ENCODE data around the gene GPX3. TPM values are rescaled to one million over a fixed set of nuclear protein-coding genes. Genes with fewer than 3 reads are reported as not detected.

GPX3 gene
- total RNA-seq, 3 donors from 2014 or later, result 44.6 to 460 (median 147) TPM

- Histone ChIP-seq H3K4me3 (no peak overlapping the region), H3K4me1 (ENCODE audit: low read depth) (peaks cover 3% of the 10 kb centered on the region), H3K36me3 (ENCODE audit: low read depth) (no peaks in the 10 kb centered on the region), H3K9me3 (no peaks in the 10 kb centered on the region)
- TF ChIP-seq CTCF (IDR thresholded peaks at IDR 0.05), result no peak
- ATAC-seq (no peak), DNase-seq (no peak)
- intact Hi-C loops (cut with DNase I, micrococcal nuclease), result no loop called here
Observed at GRCh38 chr5:150993422-150993821, 27.0 kb upstream of the GPX3 start.

GRCh38 chr5:150993826-150994412 lies 26.5 kb upstream of the GPX3 start:
- ATAC-seq, result peak; percentile 71

GRCh38 chr5:150999704-151000442 lies 20.5 kb upstream of the GPX3 start:
- intact Hi-C loops (cut with DNase I, micrococcal nuclease), result loop anchor here in 1 of 2 donors (5.0 kb wide), 1 partner anchor 47 kb away; no protein-coding TSS in a partner anchor
- ATAC-seq, result no peak
- H3K4me3 ChIP-seq, result no peak overlapping the region
- no peak for TF ChIP-seq CTCF (IDR thresholded peaks at IDR 0.05)
- H3K4me1 ChIP-seq (ENCODE audit: low read depth), result peaks cover 3% of the 10 kb centered on the region
- no peaks in the 10 kb centered on the region for H3K36me3 ChIP-seq (ENCODE audit: low read depth)
- DNase-seq, result no peak
- H3K9me3 ChIP-seq, result no peaks in the 10 kb centered on the region

More at GRCh38 chr5:150993826-150994412, 26.5 kb upstream of the GPX3 start:
- no peak overlapping the region for H3K4me3 ChIP-seq
- TF ChIP-seq CTCF (IDR thresholded peaks at IDR 0.05), result no peak
- intact Hi-C loops (cut with DNase I, micrococcal nuclease), result no loop called here
- H3K9me3 ChIP-seq, result no peaks in the 10 kb centered on the region
- no peaks in the 10 kb centered on the region for H3K36me3 ChIP-seq (ENCODE audit: low read depth)
- peak in 1 of 3 donors; percentile 27 for DNase-seq
- H3K4me1 ChIP-seq (ENCODE audit: low read depth), result peaks cover 3% of the 10 kb centered on the region

GRCh38 chr5:151001436-151001835 lies 19.0 kb upstream of the GPX3 start:
- Histone ChIP-seq H3K4me1 (ENCODE audit: low read depth) (peaks cover 5% of the 10 kb centered on the region), H3K36me3 (ENCODE audit: low read depth) (no peaks in the 10 kb centered on the region), H3K4me3 (no peak overlapping the region), H3K9me3 (no peaks in the 10 kb centered on the region)
- intact Hi-C loops (cut with DNase I, micrococcal nuclease), result loop anchor here in 1 of 2 donors (5.0 kb wide), 1 partner anchor 46 kb away; no protein-coding TSS in a partner anchor
- ATAC-seq, result no peak
- DNase-seq, result no peak
- TF ChIP-seq CTCF (IDR thresholded peaks at IDR 0.05), result no peak

GRCh38 chr5:151002250-151002649 lies 18.1 kb upstream of the GPX3 start:
- ATAC-seq (no peak), DNase-seq (peak in 1 of 3 donors; percentile 43)
- no peaks in the 10 kb centered on the region for H3K36me3 ChIP-seq (ENCODE audit: low read depth)
- H3K4me1 ChIP-seq (ENCODE audit: low read depth), result peaks cover 11% of the 10 kb centered on the region
- H3K4me3 ChIP-seq, result no peak overlapping the region
- no peaks in the 10 kb centered on the region for H3K9me3 ChIP-seq
- TF ChIP-seq CTCF (IDR thresholded peaks at IDR 0.05), result no peak
- intact Hi-C loops (cut with DNase I, micrococcal nuclease), result loop anchor here in 1 of 2 donors (5.0 kb wide), 1 partner anchor 45 kb away; no protein-coding TSS in a partner anchor
